D721Med (cell line): ENCODE measurements around the gene MITF.

Experiments
- DNase-seq: peaks from one replicate; pipeline ENCODE4 v3.0.0; 2011; ENCODE audit warnings: low spot score; ENCODE audit not compliant: insufficient read length
- FAIRE-seq: peaks from 2 replicates; lab custom pipeline; 2011; peaks lifted over from hg19 to GRCh38; lab: Jason Lieb, UNC
- TF ChIP-seq, protein P1 (sequence below): IDR thresholded peaks from 2 replicates; pipeline ENCODE4 v1.5.1; 2012; ENCODE audit warnings: mild to moderate bottlenecking, control low read depth; ENCODE audit not compliant: insufficient read depth; ENCODE audit errors: missing control alignments

Gene MITF

GRCh38 chr3:69941439-69942176 is 202.3 kb downstream of the MITF start:
- DNase-seq (no peak), FAIRE-seq (no peak)
- TF ChIP-seq, protein P1, sequence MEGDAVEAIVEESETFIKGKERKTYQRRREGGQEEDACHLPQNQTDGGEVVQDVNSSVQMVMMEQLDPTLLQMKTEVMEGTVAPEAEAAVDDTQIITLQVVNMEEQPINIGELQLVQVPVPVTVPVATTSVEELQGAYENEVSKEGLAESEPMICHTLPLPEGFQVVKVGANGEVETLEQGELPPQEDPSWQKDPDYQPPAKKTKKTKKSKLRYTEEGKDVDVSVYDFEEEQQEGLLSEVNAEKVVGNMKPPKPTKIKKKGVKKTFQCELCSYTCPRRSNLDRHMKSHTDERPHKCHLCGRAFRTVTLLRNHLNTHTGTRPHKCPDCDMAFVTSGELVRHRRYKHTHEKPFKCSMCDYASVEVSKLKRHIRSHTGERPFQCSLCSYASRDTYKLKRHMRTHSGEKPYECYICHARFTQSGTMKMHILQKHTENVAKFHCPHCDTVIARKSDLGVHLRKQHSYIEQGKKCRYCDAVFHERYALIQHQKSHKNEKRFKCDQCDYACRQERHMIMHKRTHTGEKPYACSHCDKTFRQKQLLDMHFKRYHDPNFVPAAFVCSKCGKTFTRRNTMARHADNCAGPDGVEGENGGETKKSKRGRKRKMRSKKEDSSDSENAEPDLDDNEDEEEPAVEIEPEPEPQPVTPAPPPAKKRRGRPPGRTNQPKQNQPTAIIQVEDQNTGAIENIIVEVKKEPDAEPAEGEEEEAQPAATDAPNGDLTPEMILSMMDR = no peak

DNA sequence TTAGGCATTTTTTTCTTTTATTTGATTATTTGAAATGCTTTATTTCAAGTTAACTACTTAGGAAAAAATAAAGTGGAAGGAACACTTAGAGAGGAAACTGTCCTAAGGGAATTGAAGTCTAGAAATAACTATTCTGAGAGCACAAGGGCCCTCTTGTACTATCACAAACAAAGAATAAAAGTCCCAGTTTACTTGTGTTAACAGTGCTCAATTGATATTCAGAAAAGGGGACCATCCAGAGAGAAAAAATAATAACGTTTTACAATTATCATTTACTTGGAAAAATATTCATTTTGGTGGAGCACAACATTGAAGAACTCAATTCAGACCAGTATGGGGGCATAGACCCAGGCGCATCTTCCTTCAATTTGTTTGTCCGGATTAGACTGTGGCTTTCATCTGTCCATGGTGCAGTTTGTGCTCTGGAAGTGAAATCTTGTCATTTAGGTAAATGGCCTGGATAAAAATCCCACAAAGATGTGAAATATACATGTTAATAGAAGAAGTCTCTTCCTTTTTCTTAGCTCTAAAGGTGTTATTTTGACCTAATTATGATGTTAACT is 205.7 kb downstream of the MITF start:
- FAIRE-seq (no peak), DNase-seq (no peak)
- TF ChIP-seq, protein P1 = no peak

DNA sequence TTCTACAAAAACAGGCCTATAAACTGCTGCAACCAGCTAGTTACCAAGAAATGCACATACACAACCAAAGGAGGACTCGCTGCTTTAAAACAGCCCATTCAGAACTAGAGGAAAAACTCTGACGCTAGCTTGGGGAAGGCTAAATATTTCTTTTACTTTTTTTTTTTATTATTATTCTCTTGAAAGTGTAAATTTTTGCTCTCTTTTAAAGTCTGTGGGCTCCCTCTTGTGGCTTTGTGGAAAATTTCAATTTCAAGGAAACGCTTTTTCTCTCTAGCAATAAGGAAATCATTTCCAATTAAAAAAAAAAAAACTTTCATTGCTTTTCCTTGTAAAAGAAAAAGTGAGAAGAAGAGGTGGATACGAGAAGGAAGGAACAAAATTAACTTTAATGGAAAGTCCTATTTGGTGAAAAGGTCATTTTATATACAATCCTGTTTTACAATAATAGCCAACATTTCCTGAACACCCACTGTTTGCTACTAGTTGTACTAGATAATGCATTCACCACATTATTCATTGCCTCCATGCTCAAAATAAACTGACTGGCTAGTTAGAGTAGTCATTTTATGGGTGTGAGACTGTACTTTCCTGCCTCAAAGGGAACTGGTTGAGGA is 209.1 kb downstream of the MITF start:
- FAIRE-seq (no peak), DNase-seq (no peak)
- TF ChIP-seq, protein P1 = peak; percentile 63

- DNase-seq (no peak), FAIRE-seq (no peak)
- TF ChIP-seq, protein P1 = no peak
These were observed 212.4 kb downstream of the MITF start for GRCh38 chr3:69951616-69952015.

- FAIRE-seq (no peak), DNase-seq (no peak)
- TF ChIP-seq, protein P1 = no peak
These were observed 220.3 kb downstream of the MITF start for GRCh38 chr3:69959581-69959980.

DNA sequence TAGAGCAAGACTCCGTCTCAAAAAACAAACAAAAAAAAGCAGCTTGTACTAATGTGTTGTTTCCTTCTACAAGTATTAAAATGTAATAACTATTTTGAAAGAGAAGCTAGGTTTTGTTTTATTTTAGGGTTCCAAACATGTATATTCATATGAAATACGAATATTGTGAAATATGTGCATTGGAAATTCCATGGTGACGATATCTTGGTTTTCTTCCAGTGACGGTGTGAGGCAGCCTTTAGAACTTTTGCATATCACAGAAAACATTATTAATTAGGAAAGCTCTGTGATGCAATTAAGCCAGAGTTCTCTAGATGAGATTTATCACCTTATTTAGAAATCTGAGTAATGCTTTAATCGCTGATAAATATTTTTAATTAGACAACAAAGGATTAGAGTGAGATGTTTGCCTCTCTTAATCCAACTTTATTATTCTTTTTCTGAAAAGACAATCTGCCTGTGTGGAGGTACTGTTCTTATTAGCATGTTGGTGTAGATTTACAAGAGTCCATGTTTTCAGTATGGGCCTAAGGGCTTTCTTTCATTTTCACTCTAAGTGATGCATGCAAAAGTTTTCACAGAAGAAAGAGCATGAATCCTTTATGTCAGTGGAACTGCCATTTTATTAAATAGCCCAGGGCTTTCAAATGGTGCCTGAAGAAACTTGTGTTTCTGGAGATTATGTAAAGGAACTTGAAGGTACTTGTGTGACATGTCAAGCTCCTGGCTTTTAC is 222.6 kb downstream of the MITF start:
- no peak for FAIRE-seq
- TF ChIP-seq, protein P1 = no peak
- DNase-seq = no peak
